Fibroblast of mammary gland (primary cell): ENCODE measurements around the gene DCC.

Source experiments
- DNase-seq: peaks from one replicate; pipeline ENCODE4 v3.0.0-alpha.2; 2010; ENCODE audit warnings: low read depth
- H3K4me3 ChIP-seq: 2 replicates; pipeline ENCODE4 v1.5.1; 2011; ENCODE audit warnings: low read depth, mild to moderate bottlenecking, low read length, moderate library complexity; ENCODE audit not compliant: control insufficient read depth
- CTCF ChIP-seq: conservative IDR thresholded peaks from 2 replicates; pipeline ENCODE4 v1.5.1; 2011; ENCODE audit warnings: low read depth, low read length, inconsistent platforms; ENCODE audit not compliant: control insufficient read depth, insufficient read depth

DCC gene

GRCh38 chr18:53426666-53427184, 1086.7 kb downstream of the DCC start:
- H3K4me3 ChIP-seq, result no peak overlapping the region
- no peak for TF ChIP-seq CTCF
- no peak for DNase-seq

- no peak for TF ChIP-seq CTCF
- DNase-seq, result no peak
- no peak overlapping the region for H3K4me3 ChIP-seq
Measured at GRCh38 chr18:53441761-53442414, 1101.9 kb downstream of the DCC start.

- TF ChIP-seq CTCF, result no peak
- no peak for DNase-seq
- no peak overlapping the region for H3K4me3 ChIP-seq
Measured at GRCh38 chr18:53442415-53442783, 1102.4 kb downstream of the DCC start.

- DNase-seq, result no peak
- TF ChIP-seq CTCF, result no peak
- H3K4me3 ChIP-seq, result no peak overlapping the region
Measured at GRCh38 chr18:53443336-53443735, 1103.3 kb downstream of the DCC start.

- no peak for DNase-seq
- H3K4me3 ChIP-seq, result no peak overlapping the region
- TF ChIP-seq CTCF, result no peak
Measured at GRCh38 chr18:53443831-53444230, 1103.8 kb downstream of the DCC start.

GRCh38 chr18:53451902-53452301, 1111.9 kb downstream of the DCC start:
- no peak for TF ChIP-seq CTCF
- no peak overlapping the region for H3K4me3 ChIP-seq
- no peak for DNase-seq
